Measurements from ENCODE around the gene SFR1.

- TF ChIP-seq CTCF (IDR thresholded peaks at IDR 0.05; ENCODE audit: low read depth, low read length, missing input control): no peak
- no peak for TF ChIP-seq RXRA (IDR thresholded peaks at IDR 0.05)
- TF ChIP-seq EGR1 (IDR thresholded peaks at IDR 0.05; ENCODE audit: low read depth in 2 of 2): no peak
- TF ChIP-seq GABPA (IDR thresholded peaks at IDR 0.05 in 1 of 2, conservative IDR thresholded peaks at IDR 0.05 in 1 of 2): no peak
- TF ChIP-seq SP1 (IDR thresholded peaks at IDR 0.05): no peak
- TF ChIP-seq JUND (IDR thresholded peaks at IDR 0.05): no peak
- TF ChIP-seq TAF1 (conservative IDR thresholded peaks at IDR 0.05): no peak
Observed at GRCh38 chr10:104104418-104104817, 17.6 kb upstream of the SFR1 start.
